ENCODE data around the gene CLDN24.

Gene CLDN24

DNA sequence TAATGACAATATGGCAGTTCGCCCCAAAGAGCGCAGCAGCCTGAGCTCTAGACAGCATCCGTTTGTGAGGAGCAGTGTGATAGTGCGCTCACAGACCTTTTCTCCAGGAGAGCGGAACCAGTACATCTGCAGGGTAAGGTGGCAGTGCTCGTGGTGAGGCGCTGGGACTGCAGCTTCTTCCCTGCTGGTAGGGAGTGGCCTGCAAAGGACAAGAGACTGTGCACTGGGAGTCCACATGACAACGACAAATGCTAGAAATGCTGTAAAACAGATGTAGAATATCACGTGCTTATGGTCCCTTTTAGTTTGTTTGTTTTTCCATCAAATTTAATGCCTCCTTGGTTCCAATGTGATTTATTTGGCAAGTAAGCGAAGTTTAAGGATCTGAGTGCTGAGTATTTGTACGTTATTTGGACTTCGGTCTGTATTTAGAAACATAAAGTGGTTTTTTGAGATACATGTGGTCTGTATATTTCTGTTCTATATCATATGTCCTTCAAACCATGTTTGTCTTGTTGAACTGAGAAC lies 37.9 kb downstream of the CLDN24 start:
- DNase-seq (ENCODE audit: low spot score), result no peak

- DNase-seq (ENCODE audit: low spot score), result no peak
Measured at GRCh38 chr4:183276106-183276505, 46.1 kb downstream of the CLDN24 start.

GRCh38 chr4:183272384-183272783 lies 49.8 kb downstream of the CLDN24 start:
- no peak for DNase-seq (ENCODE audit: low spot score)
